OCI-LY7 (cell line): ENCODE data around the gene NLGN1. TPM values are rescaled to one million over a fixed set of nuclear protein-coding genes. Genes with fewer than 3 reads are reported as not detected.

Source experiments
- BruUV-seq: library from RNA; stranded (reverse); fragments of 400-500 nt; replicated peaks from 2 replicates; lab custom pipeline; 2021; lab: Mats Ljungman, UMichigan
- CTCF ChIA-PET: fragments of 300-600 bp; sonication (Branson Sonifier 250); formaldehyde crosslinking; loops from one replicate; lab custom pipeline; 2022; ENCODE audit warnings: antibody characterized with exemption; ENCODE audit not compliant: unreplicated experiment; lab: Charles Lee
- POLR2A ChIA-PET: fragments of 300-600 bp; sonication (Branson Sonifier 250); formaldehyde crosslinking; loops from one replicate; lab custom pipeline; 2022; ENCODE audit warnings: antibody characterized with exemption; lab: Charles Lee
- DNase-seq: peaks from one replicate; pipeline ENCODE4 v3.0.0-alpha.2; 2015; ENCODE audit warnings: low spot score
- H2AFZ ChIP-seq: fragments of 200-600 bp; sonication (generic), shearing (Covaris generic); 2 replicates; pipeline ENCODE4 v1.6.1; 2014; ENCODE audit warnings: mild to moderate bottlenecking, antibody characterized with exemption, low read length, moderate library complexity
- H3K27ac ChIP-seq: fragments of 200-600 bp; sonication (generic); 2 replicates; pipeline ENCODE4 v1.5.1; 2014; ENCODE audit warnings: mixed run types, low read depth, mild to moderate bottlenecking, moderate library complexity, low read length, inconsistent platforms; ENCODE audit not compliant: poor library complexity, severe bottlenecking
- H3K36me3 ChIP-seq: fragments of 200-600 bp; sonication (generic); 2 replicates; pipeline ENCODE4 v1.6.1; 2014; ENCODE audit warnings: mild to moderate bottlenecking, antibody characterized with exemption, low read length, moderate library complexity, mixed read lengths; ENCODE audit not compliant: insufficient read depth
- H3K4me1 ChIP-seq: fragments of 200-600 bp; sonication (generic); 2 replicates; pipeline ENCODE4 v1.5.1; 2014; ENCODE audit warnings: mild to moderate bottlenecking, low read length; ENCODE audit not compliant: insufficient read depth, poor library complexity, severe bottlenecking
- H3K4me2 ChIP-seq: fragments of 200-600 bp; sonication (generic); 2 replicates; pipeline ENCODE4 v1.6.1; 2014; ENCODE audit warnings: mild to moderate bottlenecking, low read length
- H3K4me3 ChIP-seq: fragments of 200-600 bp; sonication (generic); 2 replicates; pipeline ENCODE4 v1.5.1; 2014; ENCODE audit warnings: mild to moderate bottlenecking, low read depth, low read length; ENCODE audit not compliant: poor library complexity, severe bottlenecking
- H3K79me2 ChIP-seq: fragments of 200-600 bp; sonication (generic); 2 replicates; pipeline ENCODE4 v1.6.1; 2016; ENCODE audit warnings: low read depth, mild to moderate bottlenecking, low read length, moderate library complexity, mixed read lengths; ENCODE audit not compliant: insufficient read depth
- H3K9me2 ChIP-seq: fragments of 200-600 bp; sonication (generic); 2 replicates; pipeline ENCODE4 v1.6.1; 2016; ENCODE audit warnings: mild to moderate bottlenecking, low read length, mixed read lengths; ENCODE audit not compliant: insufficient read depth
- H3K9me3 ChIP-seq: fragments of 200-600 bp; sonication (generic); 2 replicates; pipeline ENCODE4 v1.6.1; 2014; ENCODE audit warnings: mild to moderate bottlenecking, mixed run types, low read length, mixed read lengths
- H4K20me1 ChIP-seq: fragments of 200-600 bp; sonication (generic); 2 replicates; pipeline ENCODE4 v1.6.1; 2014; ENCODE audit warnings: mild to moderate bottlenecking, antibody characterized with exemption, low read length, moderate library complexity, mixed read lengths; ENCODE audit not compliant: insufficient read depth
- CTCF ChIP-seq: fragments of 200-600 bp; sonication (generic); conservative IDR thresholded peaks from 2 replicates; pipeline ENCODE4 v1.5.1; 2014; ENCODE audit warnings: mild to moderate bottlenecking, antibody characterized with exemption, low read length, moderate library complexity, mixed read lengths
- EZH2phosphoT487 ChIP-seq: fragments of 200-600 bp; sonication (generic); IDR thresholded peaks from 2 replicates; pipeline ENCODE4 v1.6.1; 2018; ENCODE audit warnings: low read depth, borderline replicate concordance, mild to moderate bottlenecking, mixed run types, antibody characterized with exemption, low read length, moderate library complexity, mixed read lengths
- intact Hi-C: fragments of 100-400 bp; cut with micrococcal nuclease; formaldehyde crosslinking; loops from one replicate; pipeline ENCODE4 v1.10.0; 2022; ENCODE audit not compliant: unreplicated experiment
- total RNA-seq, 2 experiments: library from RNA; depleted of rRNA in 1 of 2; stranded (reverse); fragments of >200 nt in 1 of 2; shearing (Covaris generic) in 1 of 2; gene quantifications; 2 replicates each; pipeline ENCODE4 v1.2.3, GENCODE V29; 2014 to 2022

NLGN1 gene
- total RNA-seq, 2 experiments from 2014 or later, result not detected

DNA sequence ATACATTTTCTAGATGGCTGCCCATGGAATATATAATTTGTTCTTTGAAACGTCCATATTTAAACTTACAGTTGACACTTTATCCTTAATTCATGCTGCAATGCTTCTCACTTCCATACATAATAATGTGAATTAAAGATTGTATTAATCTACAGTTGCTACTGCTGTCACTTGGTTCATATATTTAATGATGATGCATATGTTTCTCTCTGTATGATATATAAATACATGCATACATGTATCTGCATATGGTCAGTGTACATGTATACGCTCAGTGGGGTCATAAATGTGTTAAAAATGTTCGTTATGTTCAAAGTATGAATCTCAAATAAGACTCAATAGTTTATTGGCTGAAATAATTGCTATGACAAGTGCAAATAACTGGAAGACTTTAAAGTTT is 382.5 kb downstream of the NLGN1 start:
- no TSS peak for BruUV-seq
- intact Hi-C loops, result no loop called here
- no peak for DNase-seq
- H2AFZ ChIP-seq, result no peak overlapping the region
- H3K4me2 ChIP-seq, result no peak overlapping the region
- H4K20me1 ChIP-seq, result no peaks in the 10 kb centered on the region
- H3K9me2 ChIP-seq, result no peaks in the 10 kb centered on the region
- no peaks in the 10 kb centered on the region for H3K4me1 ChIP-seq
- no peaks in the 10 kb centered on the region for H3K36me3 ChIP-seq
- no peak overlapping the region for H3K27ac ChIP-seq
- no peaks in the 10 kb centered on the region for H3K79me2 ChIP-seq
- H3K9me3 ChIP-seq, result no peaks in the 10 kb centered on the region
- no peak for TF ChIP-seq EZH2phosphoT487
- TF ChIP-seq CTCF, result no peak
- H3K4me3 ChIP-seq, result no peak overlapping the region
- ChIA-PET CTCF (no interaction called here), POLR2A (no interaction called here)

DNA sequence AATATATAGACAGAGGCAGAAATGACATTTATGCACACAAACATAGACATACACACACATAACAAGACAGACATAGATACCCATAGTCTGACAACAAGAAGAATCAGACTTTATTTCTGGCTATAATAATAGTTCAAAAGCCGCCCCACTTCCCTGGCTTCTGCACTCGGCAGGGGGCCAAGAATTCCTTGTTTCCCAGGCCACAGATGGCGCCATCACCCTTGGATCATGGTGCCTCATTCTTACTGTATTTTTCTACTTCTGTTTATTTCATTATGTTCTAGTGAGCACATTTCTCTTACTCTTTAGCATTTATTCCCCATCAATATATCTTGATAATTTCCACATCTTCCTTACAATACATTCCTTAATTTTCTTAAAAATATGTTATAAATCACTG is 387.5 kb downstream of the NLGN1 start:
- BruUV-seq, result no TSS peak
- POLR2A ChIA-PET, result no interaction called here
- CTCF ChIA-PET, result no interaction called here
- no peaks in the 10 kb centered on the region for H3K79me2 ChIP-seq
- no peaks in the 10 kb centered on the region for H3K9me3 ChIP-seq
- no peaks in the 10 kb centered on the region for H3K4me1 ChIP-seq
- H3K4me2 ChIP-seq, result no peak overlapping the region
- H2AFZ ChIP-seq, result no peak overlapping the region
- no peak overlapping the region for H3K27ac ChIP-seq
- no peaks in the 10 kb centered on the region for H3K36me3 ChIP-seq
- intact Hi-C loops, result no loop called here
- H4K20me1 ChIP-seq, result no peaks in the 10 kb centered on the region
- H3K4me3 ChIP-seq, result no peak overlapping the region
- DNase-seq, result no peak
- TF ChIP-seq EZH2phosphoT487 (no peak), CTCF (no peak)
- no peaks in the 10 kb centered on the region for H3K9me2 ChIP-seq

DNA sequence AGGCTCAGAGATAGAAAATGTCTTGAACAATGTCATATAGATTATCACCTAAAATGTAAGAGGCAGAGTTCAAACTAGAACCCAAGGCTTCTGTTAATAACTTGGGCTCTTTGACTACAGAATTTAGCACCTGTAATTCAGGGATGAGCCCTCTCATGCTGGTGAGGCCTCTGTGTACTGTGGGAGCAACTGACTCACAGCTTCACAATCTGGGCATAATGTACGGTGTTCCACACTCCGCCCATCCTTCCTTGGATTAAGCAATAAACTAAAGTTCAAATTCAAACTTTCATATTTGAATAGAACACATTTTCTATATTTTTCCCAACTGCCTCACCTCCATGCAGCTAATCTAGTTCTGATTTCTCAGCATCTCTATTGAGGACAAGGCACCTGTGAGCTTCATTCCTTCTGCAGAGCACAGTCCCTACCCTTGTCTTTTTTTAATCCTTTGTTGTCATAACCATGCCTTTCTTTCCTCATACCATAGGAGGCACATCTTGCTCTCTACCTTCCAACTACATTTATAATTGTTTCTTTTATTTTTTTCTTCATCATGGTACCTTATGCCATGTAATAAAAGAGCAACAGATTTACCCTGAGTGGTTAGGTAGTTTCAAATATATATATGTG is 392.1 kb downstream of the NLGN1 start:
- no peaks in the 10 kb centered on the region for H4K20me1 ChIP-seq
- DNase-seq, result no peak
- no peaks in the 10 kb centered on the region for H3K79me2 ChIP-seq
- H3K36me3 ChIP-seq, result no peaks in the 10 kb centered on the region
- no TSS peak for BruUV-seq
- H3K27ac ChIP-seq, result no peak overlapping the region
- H3K4me3 ChIP-seq, result no peak overlapping the region
- H2AFZ ChIP-seq, result no peak overlapping the region
- ChIA-PET POLR2A (no interaction called here), CTCF (no interaction called here)
- no peaks in the 10 kb centered on the region for H3K9me3 ChIP-seq
- intact Hi-C loops, result no loop called here
- no peaks in the 10 kb centered on the region for H3K4me1 ChIP-seq
- H3K4me2 ChIP-seq, result no peak overlapping the region
- TF ChIP-seq CTCF (no peak), EZH2phosphoT487 (no peak)
- no peaks in the 10 kb centered on the region for H3K9me2 ChIP-seq
